HepG2 (cell line): ENCODE data around the gene TMED9. TPM values are rescaled to one million over a fixed set of nuclear protein-coding genes. Genes with fewer than 3 reads are reported as not detected.
A peak's percentile ranks its signal among the peaks of the same experiment; 100 is the strongest.

Source experiments
- CSRNP2 ChIP-seq: sonication (generic); formaldehyde crosslinking; conservative IDR thresholded peaks from 2 replicates; pipeline ENCODE4 v1.8.0; 2022; ENCODE audit warnings: low read depth, missing genetic modification reagents
- DNMT1 ChIP-seq: sonication (generic); formaldehyde crosslinking; IDR thresholded peaks from 2 replicates; pipeline ENCODE4 v1.5.1; 2020; ENCODE audit warnings: mild to moderate bottlenecking, missing genetic modification reagents
- MXD4 ChIP-seq: IDR thresholded peaks from 2 replicates; pipeline ENCODE4 v1.6.1; 2016; ENCODE audit warnings: mild to moderate bottlenecking, missing biosample characterization, missing genetic modification reagents
- NCOA2 ChIP-seq: sonication (generic); formaldehyde crosslinking; IDR thresholded peaks from 2 replicates; pipeline ENCODE4 v1.8.0; 2022; ENCODE audit warnings: inconsistent platforms
- TFDP2 ChIP-seq: sonication (generic); formaldehyde crosslinking; IDR thresholded peaks from 2 replicates; pipeline ENCODE4 v1.4.0; 2020; ENCODE audit warnings: missing genetic modification reagents
- ZNF382 ChIP-seq: sonication (generic); formaldehyde crosslinking; IDR thresholded peaks from 2 replicates; pipeline ENCODE4 v1.5.0; 2020; ENCODE audit warnings: missing genetic modification reagents, mild to moderate bottlenecking, borderline replicate concordance
- ZNF749 ChIP-seq: sonication (generic); formaldehyde crosslinking; IDR thresholded peaks from 2 replicates; pipeline ENCODE4 v1.8.0; 2022; ENCODE audit warnings: mild to moderate bottlenecking, missing genetic modification reagents, moderate library complexity, borderline replicate concordance
- ZNF788 ChIP-seq: sonication (generic); formaldehyde crosslinking; IDR thresholded peaks from 2 replicates; pipeline ENCODE4 v1.5.0; 2020; ENCODE audit warnings: mild to moderate bottlenecking, missing genetic modification reagents, borderline replicate concordance
- polyA plus RNA-seq, 8 experiments: library from polyadenylated mRNA; depleted of rRNA in 3 of 8; stranded (reverse) in 7 of 8; unstranded in 1 of 8; fragments of >200 nt; fragmentation: Illumina TruSeq in 4 of 8; extraction: Trizol in 4 of 8; gene quantifications; 2 replicates each; pipeline versions ENCODE4 v1.2.1 to v1.2.3, GENCODE V29; 2011 to 2016; ENCODE audit warnings: low read depth in 4 of 8, missing spikeins in 1 of 8, mixed read lengths in 1 of 8; ENCODE audit not compliant: insufficient read depth in 1 of 8
- total RNA-seq, 5 experiments: library from RNA; depleted of rRNA; stranded (reverse); fragments of >200 nt; fragmentation: Illumina TruSeq; extraction: Trizol; gene quantifications; 2 replicates each; pipeline ENCODE4 v1.2.3, GENCODE V29; 2016; ENCODE audit warnings: low read depth in 1 of 5
- TF ChIP-seq, protein P1 (sequence below): sonication (generic); formaldehyde crosslinking; IDR thresholded peaks from 2 replicates; pipeline ENCODE4 v1.5.0; 2020; ENCODE audit warnings: mild to moderate bottlenecking, missing genetic modification reagents, borderline replicate concordance
- TF ChIP-seq, protein P2 (sequence below), 2 experiments: sonication (generic) in 1 of 2; formaldehyde crosslinking in 1 of 2; IDR thresholded peaks; 2 replicates each; pipeline versions ENCODE4 v1.4.0 to v1.6.1; 2018 to 2020; ENCODE audit warnings: missing genetic modification reagents in 2 of 2, borderline replicate concordance in 1 of 2, low read depth in 1 of 2, mild to moderate bottlenecking in 1 of 2, missing biosample characterization in 1 of 2
- TF ChIP-seq, protein P3 (sequence below): sonication (generic); formaldehyde crosslinking; IDR thresholded peaks from 2 replicates; pipeline ENCODE4 v1.8.1; 2022; ENCODE audit warnings: low read depth, mild to moderate bottlenecking, missing genetic modification reagents
- TF ChIP-seq, protein P4 (sequence below): sonication (generic); formaldehyde crosslinking; IDR thresholded peaks from 2 replicates; pipeline ENCODE4 v1.4.0; 2020; ENCODE audit warnings: missing genetic modification reagents, low read depth, mild to moderate bottlenecking, borderline replicate concordance

Gene TMED9
- total and polyA plus RNA-seq, 2 of the 13 experiments (the other 11 are each of a cell fraction or from before 2014, with no cell fraction given) = 161 to 350 TPM

DNA sequence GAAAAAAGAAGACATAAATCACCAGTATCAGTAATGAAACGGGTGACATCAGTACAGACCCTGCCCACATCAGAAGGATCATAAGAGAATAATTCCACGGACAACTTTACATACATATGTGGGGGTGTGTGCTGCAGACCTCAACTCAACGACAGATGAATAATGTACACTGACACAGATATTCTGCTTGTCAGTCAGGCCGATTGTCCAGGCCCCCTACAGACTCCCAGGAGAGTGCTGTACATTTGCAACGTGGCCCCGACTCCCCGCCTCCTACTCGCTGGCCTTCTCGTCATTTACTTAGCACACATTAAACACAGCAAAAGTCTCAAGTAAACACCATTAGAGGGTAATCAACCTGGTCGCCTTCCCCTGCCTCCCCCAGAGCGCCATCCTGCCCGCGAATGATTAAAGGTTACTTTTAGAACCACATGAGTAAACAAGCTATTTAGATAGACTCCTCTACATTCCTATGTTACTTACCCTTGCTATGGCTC lies 3.5 kb upstream of the TMED9 start (continued):
- TF ChIP-seq, protein P1, sequence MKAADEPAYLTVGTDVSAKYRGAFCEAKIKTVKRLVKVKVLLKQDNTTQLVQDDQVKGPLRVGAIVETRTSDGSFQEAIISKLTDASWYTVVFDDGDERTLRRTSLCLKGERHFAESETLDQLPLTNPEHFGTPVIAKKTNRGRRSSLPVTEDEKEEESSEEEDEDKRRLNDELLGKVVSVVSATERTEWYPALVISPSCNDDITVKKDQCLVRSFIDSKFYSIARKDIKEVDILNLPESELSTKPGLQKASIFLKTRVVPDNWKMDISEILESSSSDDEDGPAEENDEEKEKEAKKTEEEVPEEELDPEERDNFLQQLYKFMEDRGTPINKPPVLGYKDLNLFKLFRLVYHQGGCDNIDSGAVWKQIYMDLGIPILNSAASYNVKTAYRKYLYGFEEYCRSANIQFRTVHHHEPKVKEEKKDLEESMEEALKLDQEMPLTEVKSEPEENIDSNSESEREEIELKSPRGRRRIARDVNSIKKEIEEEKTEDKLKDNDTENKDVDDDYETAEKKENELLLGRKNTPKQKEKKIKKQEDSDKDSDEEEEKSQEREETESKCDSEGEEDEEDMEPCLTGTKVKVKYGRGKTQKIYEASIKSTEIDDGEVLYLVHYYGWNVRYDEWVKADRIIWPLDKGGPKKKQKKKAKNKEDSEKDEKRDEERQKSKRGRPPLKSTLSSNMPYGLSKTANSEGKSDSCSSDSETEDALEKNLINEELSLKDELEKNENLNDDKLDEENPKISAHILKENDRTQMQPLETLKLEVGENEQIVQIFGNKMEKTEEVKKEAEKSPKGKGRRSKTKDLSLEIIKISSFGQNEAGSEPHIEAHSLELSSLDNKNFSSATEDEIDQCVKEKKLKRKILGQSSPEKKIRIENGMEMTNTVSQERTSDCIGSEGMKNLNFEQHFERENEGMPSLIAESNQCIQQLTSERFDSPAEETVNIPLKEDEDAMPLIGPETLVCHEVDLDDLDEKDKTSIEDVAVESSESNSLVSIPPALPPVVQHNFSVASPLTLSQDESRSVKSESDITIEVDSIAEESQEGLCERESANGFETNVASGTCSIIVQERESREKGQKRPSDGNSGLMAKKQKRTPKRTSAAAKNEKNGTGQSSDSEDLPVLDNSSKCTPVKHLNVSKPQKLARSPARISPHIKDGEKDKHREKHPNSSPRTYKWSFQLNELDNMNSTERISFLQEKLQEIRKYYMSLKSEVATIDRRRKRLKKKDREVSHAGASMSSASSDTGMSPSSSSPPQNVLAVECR (CRISPR knock-in tag) = peak; percentile 42; the same call in 1 of the 2 replicates
- TF ChIP-seq ZNF749 (CRISPR knock-in tag) (no peak), NCOA2 (CRISPR knock-in tag) (peak; percentile 45; the same call in 1 of the 2 replicates), MXD4 (peak; percentile 60; the same call in 1 of the 2 replicates), TFDP2 (CRISPR knock-in tag) (0 out of 2 replicates have a peak, but pooled peaks have one; percentile 37), ZNF788 (CRISPR knock-in tag) (peak; percentile 39; the same call in 1 of the 2 replicates), DNMT1 (CRISPR knock-in tag) (no peak), ZNF382 (CRISPR knock-in tag) (no peak), CSRNP2 (CRISPR knock-in tag) (no peak)
- TF ChIP-seq, protein P2, sequence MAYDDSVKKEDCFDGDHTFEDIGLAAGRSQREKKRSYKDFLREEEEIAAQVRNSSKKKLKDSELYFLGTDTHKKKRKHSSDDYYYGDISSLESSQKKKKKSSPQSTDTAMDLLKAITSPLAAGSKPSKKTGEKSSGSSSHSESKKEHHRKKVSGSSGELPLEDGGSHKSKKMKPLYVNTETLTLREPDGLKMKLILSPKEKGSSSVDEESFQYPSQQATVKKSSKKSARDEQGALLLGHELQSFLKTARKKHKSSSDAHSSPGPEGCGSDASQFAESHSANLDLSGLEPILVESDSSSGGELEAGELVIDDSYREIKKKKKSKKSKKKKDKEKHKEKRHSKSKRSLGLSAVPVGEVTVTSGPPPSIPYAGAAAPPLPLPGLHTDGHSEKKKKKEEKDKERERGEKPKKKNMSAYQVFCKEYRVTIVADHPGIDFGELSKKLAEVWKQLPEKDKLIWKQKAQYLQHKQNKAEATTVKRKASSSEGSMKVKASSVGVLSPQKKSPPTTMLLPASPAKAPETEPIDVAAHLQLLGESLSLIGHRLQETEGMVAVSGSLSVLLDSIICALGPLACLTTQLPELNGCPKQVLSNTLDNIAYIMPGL (CRISPR knock-in tag; IDR thresholded peaks at IDR 0.05; ENCODE audit: borderline replicate concordance in 1 of 2, low read depth in 1 of 2) = 0 out of 4 replicates have a peak, but pooled peaks of 1 of the 2 experiments have one; percentile 25
- TF ChIP-seq, protein P3, sequence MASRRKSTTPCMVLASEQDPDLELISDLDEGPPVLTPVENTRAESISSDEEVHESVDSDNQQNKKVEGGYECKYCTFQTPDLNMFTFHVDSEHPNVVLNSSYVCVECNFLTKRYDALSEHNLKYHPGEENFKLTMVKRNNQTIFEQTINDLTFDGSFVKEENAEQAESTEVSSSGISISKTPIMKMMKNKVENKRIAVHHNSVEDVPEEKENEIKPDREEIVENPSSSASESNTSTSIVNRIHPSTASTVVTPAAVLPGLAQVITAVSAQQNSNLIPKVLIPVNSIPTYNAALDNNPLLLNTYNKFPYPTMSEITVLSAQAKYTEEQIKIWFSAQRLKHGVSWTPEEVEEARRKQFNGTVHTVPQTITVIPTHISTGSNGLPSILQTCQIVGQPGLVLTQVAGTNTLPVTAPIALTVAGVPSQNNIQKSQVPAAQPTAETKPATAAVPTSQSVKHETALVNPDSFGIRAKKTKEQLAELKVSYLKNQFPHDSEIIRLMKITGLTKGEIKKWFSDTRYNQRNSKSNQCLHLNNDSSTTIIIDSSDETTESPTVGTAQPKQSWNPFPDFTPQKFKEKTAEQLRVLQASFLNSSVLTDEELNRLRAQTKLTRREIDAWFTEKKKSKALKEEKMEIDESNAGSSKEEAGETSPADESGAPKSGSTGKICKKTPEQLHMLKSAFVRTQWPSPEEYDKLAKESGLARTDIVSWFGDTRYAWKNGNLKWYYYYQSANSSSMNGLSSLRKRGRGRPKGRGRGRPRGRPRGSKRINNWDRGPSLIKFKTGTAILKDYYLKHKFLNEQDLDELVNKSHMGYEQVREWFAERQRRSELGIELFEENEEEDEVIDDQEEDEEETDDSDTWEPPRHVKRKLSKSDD (CRISPR knock-in tag) = 0 out of 2 replicates have a peak, but pooled peaks have one; percentile 42
- TF ChIP-seq, protein P4, sequence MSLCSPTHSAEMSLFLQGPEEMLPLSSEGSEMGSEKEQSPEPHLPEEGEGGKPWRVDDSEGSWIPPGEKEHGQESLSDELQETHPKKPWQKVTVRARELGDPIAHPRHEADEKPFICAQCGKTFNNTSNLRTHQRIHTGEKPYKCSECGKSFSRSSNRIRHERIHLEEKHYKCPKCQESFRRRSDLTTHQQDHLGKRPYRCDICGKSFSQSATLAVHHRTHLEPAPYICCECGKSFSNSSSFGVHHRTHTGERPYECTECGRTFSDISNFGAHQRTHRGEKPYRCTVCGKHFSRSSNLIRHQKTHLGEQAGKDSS = no peak
